GM12891 (cell line): Measurements from ENCODE around the gene AKAP12.

Source experiments
- DNase-seq: peaks from one replicate; pipeline ENCODE4 v3.0.0; 2011; ENCODE audit warnings: low spot score; ENCODE audit not compliant: insufficient read length
- FAIRE-seq: peaks from 2 replicates; lab custom pipeline; 2011; peaks lifted over from hg19 to GRCh38; lab: Jason Lieb, UNC
- PAX5 ChIP-seq: IDR thresholded peaks from 2 replicates; pipeline ENCODE4 v1.6.1; 2011; ENCODE audit warnings: low read length, moderate library complexity, mild to moderate bottlenecking; ENCODE audit not compliant: insufficient read depth, severe bottlenecking
- POLR2A ChIP-seq: IDR thresholded peaks from 2 replicates; pipeline ENCODE4 v1.6.1; 2011; ENCODE audit warnings: low read depth, low read length, control low read depth
- POLR2AphosphoS5 ChIP-seq: IDR thresholded peaks from 2 replicates; pipeline ENCODE4 v1.6.1; 2011; ENCODE audit warnings: low read depth, low read length, control low read depth
- POU2F2 ChIP-seq: IDR thresholded peaks from 2 replicates; pipeline ENCODE4 v1.6.1; 2011; ENCODE audit warnings: low read depth, mild to moderate bottlenecking, control low read depth, low read length, moderate library complexity
- SPI1 ChIP-seq: IDR thresholded peaks from 2 replicates; pipeline ENCODE4 v1.6.1; 2011; ENCODE audit warnings: low read depth, low read length, control low read depth
- TAF1 ChIP-seq: IDR thresholded peaks from 2 replicates; pipeline ENCODE4 v1.6.1; 2011; ENCODE audit warnings: low read depth, low read length, control low read depth

AKAP12 gene

DNA sequence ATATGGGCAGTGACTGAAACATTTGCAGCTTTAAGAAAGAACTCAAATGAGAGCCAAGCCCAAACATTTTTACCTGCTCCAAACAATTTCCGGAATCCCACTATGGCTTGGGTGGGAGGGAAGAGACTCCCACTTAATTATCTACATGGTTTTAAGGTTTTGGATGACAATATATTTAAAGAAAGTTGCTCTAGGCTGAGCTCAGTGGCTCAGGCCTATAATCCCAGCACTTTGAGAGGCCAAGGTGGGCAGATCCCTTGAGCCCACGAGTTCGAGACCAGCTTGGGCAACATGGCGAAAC is 9.5 kb upstream of the AKAP12 start:
- no peak for FAIRE-seq

DNA sequence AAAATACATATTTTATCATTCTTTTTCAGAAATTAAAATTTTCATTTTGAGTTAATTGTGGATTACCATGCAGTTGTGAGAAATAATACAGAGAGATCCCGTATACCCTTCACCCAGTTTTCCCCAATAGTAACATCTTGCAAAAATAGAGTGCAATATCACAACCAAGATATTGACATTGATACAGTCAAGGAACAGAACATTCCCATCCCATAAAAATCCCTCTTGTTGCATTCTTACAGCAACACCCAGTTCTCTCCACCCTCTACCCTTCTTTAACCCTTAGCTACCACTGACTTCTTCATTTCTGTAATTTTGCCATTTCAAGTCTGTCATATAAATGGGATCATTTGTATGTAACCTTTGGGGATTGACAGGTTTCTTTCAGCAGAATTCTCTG is 6.9 kb upstream of the AKAP12 start:
- DNase-seq (no peak), FAIRE-seq (no peak)
- no peak for TF ChIP-seq POLR2A
- TF ChIP-seq SPI1 = no peak
- TF ChIP-seq POLR2AphosphoS5 = no peak
- TF ChIP-seq PAX5 = no peak
- TF ChIP-seq POU2F2 = no peak
- TF ChIP-seq TAF1 = no peak

More for the DNA sequence above, 9.5 kb upstream of the AKAP12 start:
- no peak for DNase-seq
- TF ChIP-seq POLR2A (no peak), POLR2AphosphoS5 (no peak), POU2F2 (no peak), PAX5 (no peak), SPI1 (no peak), TAF1 (no peak)

DNA sequence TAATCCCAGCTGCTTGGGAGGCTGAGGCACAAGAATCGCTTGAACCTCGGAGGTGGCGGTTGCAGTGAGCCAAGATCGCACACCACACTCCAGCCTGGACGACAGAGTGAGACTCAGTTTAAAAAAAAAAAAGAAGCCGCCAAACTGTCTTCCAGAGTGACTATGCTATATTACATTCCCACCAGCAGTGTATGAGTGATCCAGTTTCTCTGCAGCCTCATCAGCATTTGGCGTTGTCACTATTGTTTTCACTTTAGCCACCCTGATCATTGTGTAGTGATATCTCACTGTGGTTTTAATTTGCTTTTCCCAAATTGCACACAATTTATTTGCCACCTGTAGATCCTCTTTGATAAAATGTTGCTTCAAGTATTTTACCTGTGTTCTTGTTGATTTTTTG is 6.0 kb upstream of the AKAP12 start:
- FAIRE-seq (no peak), DNase-seq (no peak)
- TF ChIP-seq POLR2AphosphoS5 (no peak), SPI1 (no peak), TAF1 (no peak), POU2F2 (no peak), POLR2A (no peak), PAX5 (no peak)

DNA sequence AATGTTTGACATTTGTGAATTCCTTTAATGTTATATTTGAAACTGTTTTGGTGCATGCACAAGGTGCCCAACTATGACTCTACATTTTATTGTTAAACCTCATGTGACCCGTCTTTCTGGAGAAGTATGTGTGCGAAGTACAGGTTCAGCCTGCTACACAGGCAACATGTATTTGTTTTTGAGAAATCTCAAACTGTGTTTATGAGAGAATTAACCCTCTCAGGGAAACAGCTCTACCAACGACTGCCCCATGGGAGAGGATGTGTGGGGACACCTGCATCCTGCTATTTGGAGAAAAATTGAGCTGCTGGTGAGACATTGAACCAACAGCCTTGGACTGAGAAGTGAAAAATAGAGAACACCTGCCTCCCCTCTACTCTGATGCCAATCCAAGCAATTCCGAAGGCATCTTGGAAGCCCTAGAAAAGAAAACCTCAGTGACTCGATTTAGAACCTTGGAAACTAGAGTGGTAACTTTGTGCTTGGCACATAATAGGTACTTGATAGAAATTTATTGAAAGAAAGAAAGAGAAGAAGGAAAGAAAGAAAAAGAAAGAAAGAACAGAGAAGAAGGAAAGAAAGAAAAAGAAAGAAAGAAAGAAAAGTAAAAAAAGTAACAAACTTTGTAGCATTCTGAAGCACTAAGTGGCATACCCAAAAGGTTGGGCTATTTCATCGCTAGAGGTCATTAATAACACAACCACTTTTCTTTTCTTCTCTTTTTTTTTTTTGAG is 2.9 kb upstream of the AKAP12 start:
- no peak for DNase-seq
- FAIRE-seq = no peak
- TF ChIP-seq PAX5 = no peak

DNA sequence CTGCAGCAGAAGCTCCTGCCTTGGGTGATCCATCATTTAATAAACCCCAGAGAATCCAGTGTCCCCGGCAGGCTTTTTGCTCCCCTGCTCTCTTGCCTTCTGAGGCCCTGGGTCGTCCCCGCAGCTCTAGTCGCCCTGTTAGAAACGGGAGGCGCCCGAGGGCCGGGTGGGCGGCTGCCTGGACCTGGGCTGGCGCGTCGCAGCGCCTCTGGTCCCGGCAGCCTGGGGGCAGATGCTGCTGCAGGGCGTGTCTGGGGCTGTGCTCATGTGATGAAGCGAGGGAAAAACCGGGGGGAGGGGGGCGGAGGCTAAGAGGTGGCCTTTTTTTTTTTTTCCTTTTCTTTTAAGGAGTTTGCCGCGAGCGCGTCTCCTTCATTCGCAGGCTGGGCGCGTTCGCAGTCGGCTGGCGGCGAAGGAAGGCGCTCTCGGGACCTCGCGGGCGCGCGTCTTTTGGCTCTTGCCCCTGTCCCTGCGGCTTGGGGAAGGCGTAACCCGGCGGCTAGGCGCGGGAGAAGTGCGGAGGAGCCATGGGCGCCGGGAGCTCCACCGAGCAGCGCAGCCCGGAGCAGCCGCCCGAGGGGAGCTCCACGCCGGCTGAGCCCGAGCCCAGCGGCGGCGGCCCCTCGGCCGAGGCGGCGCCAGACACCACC is 394 bp downstream of the AKAP12 start:
- TF ChIP-seq PAX5 (no peak), SPI1 (no peak), POLR2AphosphoS5 (no peak), POLR2A (no peak), TAF1 (no peak), POU2F2 (no peak)
- DNase-seq (peak; percentile 44), FAIRE-seq (no peak)

DNA sequence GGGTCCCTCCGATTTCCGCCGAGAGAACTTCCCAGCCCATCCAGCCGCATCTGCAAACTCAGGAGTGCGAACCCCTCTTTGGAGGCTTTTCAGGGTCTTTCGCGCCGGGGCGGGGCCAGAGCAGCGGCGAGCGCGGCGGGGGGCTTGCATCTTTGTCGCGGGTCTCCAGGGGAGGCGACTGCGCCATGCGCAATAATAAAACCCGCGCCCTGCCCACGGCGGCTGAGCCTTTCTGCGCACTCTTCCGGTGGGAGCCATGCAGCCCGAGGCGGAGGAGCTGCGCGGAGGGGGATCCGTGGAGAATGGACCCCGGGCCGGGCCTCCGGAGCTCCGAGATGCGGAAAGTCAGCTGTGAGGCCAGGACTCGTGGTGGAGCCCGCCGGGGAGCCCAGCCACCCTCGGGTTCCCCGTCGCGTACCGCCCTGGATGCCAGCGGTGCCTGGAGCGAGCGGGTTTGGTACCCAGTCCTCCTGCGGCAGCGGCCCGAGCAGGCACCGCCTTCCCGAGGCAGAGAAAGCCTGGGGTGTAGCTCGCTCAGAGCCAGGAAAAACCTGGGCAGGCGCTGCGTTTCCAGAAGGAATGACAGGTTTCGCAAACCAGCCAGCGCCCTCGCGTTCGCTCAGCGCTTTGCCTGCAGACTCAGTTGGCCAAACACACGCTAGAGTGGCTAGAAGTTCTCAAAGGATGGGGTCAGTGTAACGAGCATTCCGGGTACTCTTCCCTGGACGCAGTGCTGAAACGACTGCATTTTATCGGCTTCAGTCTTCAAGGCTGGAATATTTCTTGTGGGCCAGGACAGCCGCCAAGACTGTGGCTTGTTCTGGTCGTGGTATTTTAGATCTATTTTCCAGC is 1.2 kb downstream of the AKAP12 start:
- FAIRE-seq = no peak
- DNase-seq = no peak
- TF ChIP-seq POLR2AphosphoS5 = no peak
- no peak for TF ChIP-seq SPI1
- TF ChIP-seq POU2F2 = no peak
- no peak for TF ChIP-seq PAX5
- TF ChIP-seq TAF1 = no peak
- no peak for TF ChIP-seq POLR2A

DNA sequence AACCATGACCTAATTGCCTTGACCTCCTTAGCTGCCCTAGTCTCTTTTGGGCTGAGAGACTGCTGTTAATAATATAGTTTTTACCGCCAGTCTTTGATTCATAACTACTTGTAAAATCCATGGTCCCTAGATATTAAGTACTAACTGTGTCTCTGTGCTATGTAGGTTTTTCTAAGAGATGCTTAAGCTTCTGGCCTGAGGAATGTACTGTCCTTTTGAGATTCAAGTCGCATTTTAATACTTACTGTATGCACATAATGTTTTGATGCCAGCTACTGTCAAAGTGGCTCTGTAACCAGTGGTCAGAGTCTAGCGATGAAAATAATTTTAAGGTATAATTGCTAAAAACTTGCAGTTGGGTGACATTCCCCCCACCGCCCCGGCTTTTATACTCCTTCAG is 2.1 kb downstream of the AKAP12 start:
- DNase-seq = no peak
- TF ChIP-seq POLR2A (no peak), TAF1 (no peak), POU2F2 (no peak), SPI1 (no peak), POLR2AphosphoS5 (no peak), PAX5 (no peak)
- no peak for FAIRE-seq

DNA sequence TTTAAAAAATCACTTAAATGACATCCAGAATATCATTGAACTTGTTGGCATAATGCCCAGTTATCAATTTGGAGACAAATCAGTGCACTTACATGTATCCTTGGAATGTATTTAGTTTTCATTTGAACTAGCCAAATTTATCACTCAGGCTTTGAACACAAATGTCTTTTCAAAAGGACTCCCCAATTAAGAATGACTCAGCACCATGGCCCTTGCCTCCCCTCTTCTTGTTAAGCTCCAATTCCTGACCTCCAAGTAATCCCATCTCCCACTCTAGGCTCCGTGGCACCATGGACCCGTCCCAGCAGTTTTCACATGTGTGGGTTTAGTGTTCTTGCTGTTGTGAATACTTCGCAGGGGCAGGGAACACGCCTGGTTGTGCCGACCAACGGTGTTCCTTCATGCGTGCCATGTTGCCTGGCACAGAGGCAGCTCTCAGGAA is 2.7 kb downstream of the AKAP12 start:
- TF ChIP-seq POLR2AphosphoS5 (no peak), POU2F2 (no peak), SPI1 (no peak), TAF1 (no peak), POLR2A (no peak), PAX5 (no peak)
- FAIRE-seq = no peak
- no peak for DNase-seq

DNA sequence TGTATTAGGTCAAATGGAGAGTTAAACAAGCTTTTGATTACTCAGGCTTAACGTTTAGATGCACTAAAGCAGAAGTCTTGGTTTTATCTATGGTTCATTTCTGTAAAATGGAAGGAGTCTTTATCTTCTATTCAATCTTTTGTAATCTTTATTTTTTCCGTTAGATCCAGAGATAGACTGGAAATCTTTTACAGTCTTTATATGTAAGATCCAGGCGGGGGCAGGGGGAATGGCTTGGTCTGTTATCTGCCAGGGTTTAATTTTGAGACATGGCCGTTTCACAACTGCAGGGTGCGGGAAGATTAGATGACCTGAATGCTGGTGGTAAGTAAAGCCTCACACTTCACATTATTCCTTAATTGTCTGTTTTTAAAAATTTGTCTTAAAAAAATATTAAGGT is 3.7 kb downstream of the AKAP12 start:
- DNase-seq (no peak), FAIRE-seq (no peak)
- TF ChIP-seq TAF1 = no peak
- no peak for TF ChIP-seq POLR2AphosphoS5
- TF ChIP-seq PAX5 = no peak
- TF ChIP-seq SPI1 = no peak
- no peak for TF ChIP-seq POU2F2
- no peak for TF ChIP-seq POLR2A
